Large intestine (tissue), 3 donors: ENCODE results near the gene ZNF485. TPM values are rescaled to one million over a fixed set of nuclear protein-coding genes. Genes with fewer than 3 reads are reported as not detected.
A peak's percentile ranks its signal among the peaks of the same experiment; 100 is the strongest.

Source experiments
- DNase-seq, 2 donors: peaks; one replicate each; pipeline versions ENCODE4 v3.0.0 to v3.0.0-alpha.2; 2013
- H3K27ac ChIP-seq: one replicate; pipeline ENCODE4 v1.5.1; 2013; ENCODE audit warnings: low read length
- H3K27me3 ChIP-seq: 2 replicates; pipeline ENCODE4 v1.6.1; 2013; ENCODE audit warnings: low read length; ENCODE audit not compliant: control insufficient read depth, insufficient read depth
- H3K36me3 ChIP-seq: 2 replicates; pipeline ENCODE4 v1.6.1; 2013; ENCODE audit warnings: low read length; ENCODE audit not compliant: control insufficient read depth, insufficient read depth
- H3K4me1 ChIP-seq: one replicate; pipeline ENCODE4 v1.6.1; 2013; ENCODE audit warnings: low read length; ENCODE audit not compliant: control insufficient read depth, insufficient read depth
- H3K4me3 ChIP-seq: one replicate; pipeline ENCODE4 v1.5.1; 2013; ENCODE audit warnings: low read length
- H3K9me3 ChIP-seq: one replicate; pipeline ENCODE4 v1.6.1; 2013; ENCODE audit warnings: mild to moderate bottlenecking, low read depth, low read length, moderate library complexity; ENCODE audit not compliant: control insufficient read depth
- WGBS: methylation state at CpG from one replicate; pipeline ENCODE4 v1.1.5; 2013; ENCODE audit warnings: low lambda C conversion rate; ENCODE audit not compliant: insufficient coverage; 5-methylcytosine and 5-hydroxymethylcytosine counted together
- polyA plus RNA-seq: library from polyadenylated mRNA; unstranded; fragments of 120-200 nt; gene quantifications from one replicate; pipeline ENCODE4 v1.2.1, GENCODE V29; 2013

ZNF485 gene
- polyA plus RNA-seq, 1 donor = 7.2 TPM

DNA sequence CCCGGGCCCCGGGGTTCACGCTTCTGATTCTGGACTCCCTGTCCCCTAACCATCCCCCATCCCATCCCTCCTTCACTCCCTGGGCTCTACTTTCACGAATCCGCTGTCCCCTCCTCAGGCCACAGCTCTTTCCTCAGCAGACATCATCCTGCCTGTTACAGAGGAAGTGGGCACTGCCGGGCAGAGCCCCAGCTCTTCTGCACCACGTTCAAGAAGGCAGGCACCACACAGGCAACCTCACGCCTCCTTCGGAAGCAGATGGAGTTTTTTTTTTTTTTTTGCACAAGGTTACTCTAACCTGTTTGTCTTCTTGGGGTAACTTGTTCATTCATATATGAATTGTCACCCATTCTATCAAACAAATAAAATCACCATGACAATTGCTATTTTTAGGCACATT, 60.3 kb downstream of the ZNF485 start:
- 100% methylated on average over 2 of the region's 9 CpGs for WGBS
- H3K4me1 ChIP-seq = peaks cover 3% of the 10 kb centered on the region
- no peak for DNase-seq
- peaks cover 50% of the 10 kb centered on the region for H3K27me3 ChIP-seq
- peaks cover 5% of the 10 kb centered on the region for H3K9me3 ChIP-seq
- H3K36me3 ChIP-seq = no peaks in the 10 kb centered on the region
- H3K27ac ChIP-seq = no peak overlapping the region
- no peak overlapping the region for H3K4me3 ChIP-seq

GRCh38 chr10:43667317-43667731, 61.1 kb downstream of the ZNF485 start:
- peak overlapping the region; percentile 6 for H3K4me3 ChIP-seq
- H3K27me3 ChIP-seq = peaks cover 51% of the 10 kb centered on the region
- H3K36me3 ChIP-seq = no peaks in the 10 kb centered on the region
- no peak overlapping the region for H3K27ac ChIP-seq
- peaks cover 3% of the 10 kb centered on the region for H3K4me1 ChIP-seq
- no CpG with 5 or more reads among the region's 35 CpGs for WGBS
- peaks cover 5% of the 10 kb centered on the region for H3K9me3 ChIP-seq
- DNase-seq = peak in 1 of 2 donors; percentile 36

Other genes with a start within 250 kb of the ZNF485 start
- gene FXYD4, start 234.8 kb upstream of the ZNF485 start, polyA plus RNA-seq = not detected
- 251 TPM for gene HNRNPF, start 197.3 kb upstream of the ZNF485 start, polyA plus RNA-seq
- 9.3 TPM for gene ZNF487, start 169.3 kb upstream of the ZNF485 start, polyA plus RNA-seq
- gene ZNF239, start 31.8 kb upstream of the ZNF485 start, polyA plus RNA-seq = 8.5 TPM
- 37.4 TPM for gene ZNF32, start 42.4 kb downstream of the ZNF485 start, polyA plus RNA-seq